Esophagus squamous epithelium (tissue), 4 donors: ENCODE measurements around the gene EMILIN2.

Experiments
- POLR2A ChIP-seq, 4 donors: fragments of 450-650 bp; IDR thresholded peaks; one replicate each; pipeline ENCODE4 v1.6.1; 2017; ENCODE audit warnings: antibody characterized with exemption in 4 of 4, mild to moderate bottlenecking in 4 of 4, moderate library complexity in 3 of 4
- TF ChIP-seq, protein P1 (sequence below), 6 experiments: fragments of 450-650 bp in 4 of 6; fragments of 200-600 bp in 2 of 6; sonication (generic) in 2 of 6; IDR thresholded peaks; one replicate each; pipeline ENCODE4 v1.5.1; 2016 to 2019; ENCODE audit warnings: antibody characterized with exemption in 6 of 6, mild to moderate bottlenecking in 4 of 6, moderate library complexity in 4 of 6

GRCh38 chr18:2879889-2880288 is 33.1 kb downstream of the EMILIN2 start:
- no peak for TF ChIP-seq POLR2A (IDR thresholded peaks at IDR 0.05)
- TF ChIP-seq, protein P1, sequence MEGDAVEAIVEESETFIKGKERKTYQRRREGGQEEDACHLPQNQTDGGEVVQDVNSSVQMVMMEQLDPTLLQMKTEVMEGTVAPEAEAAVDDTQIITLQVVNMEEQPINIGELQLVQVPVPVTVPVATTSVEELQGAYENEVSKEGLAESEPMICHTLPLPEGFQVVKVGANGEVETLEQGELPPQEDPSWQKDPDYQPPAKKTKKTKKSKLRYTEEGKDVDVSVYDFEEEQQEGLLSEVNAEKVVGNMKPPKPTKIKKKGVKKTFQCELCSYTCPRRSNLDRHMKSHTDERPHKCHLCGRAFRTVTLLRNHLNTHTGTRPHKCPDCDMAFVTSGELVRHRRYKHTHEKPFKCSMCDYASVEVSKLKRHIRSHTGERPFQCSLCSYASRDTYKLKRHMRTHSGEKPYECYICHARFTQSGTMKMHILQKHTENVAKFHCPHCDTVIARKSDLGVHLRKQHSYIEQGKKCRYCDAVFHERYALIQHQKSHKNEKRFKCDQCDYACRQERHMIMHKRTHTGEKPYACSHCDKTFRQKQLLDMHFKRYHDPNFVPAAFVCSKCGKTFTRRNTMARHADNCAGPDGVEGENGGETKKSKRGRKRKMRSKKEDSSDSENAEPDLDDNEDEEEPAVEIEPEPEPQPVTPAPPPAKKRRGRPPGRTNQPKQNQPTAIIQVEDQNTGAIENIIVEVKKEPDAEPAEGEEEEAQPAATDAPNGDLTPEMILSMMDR (IDR thresholded peaks at IDR 0.05) = no peak
